B cell (primary cell): ENCODE data around the gene MIDN. TPM values are rescaled to one million over a fixed set of nuclear protein-coding genes. Genes with fewer than 3 reads are reported as not detected.

Source experiments
- ATAC-seq: fragments of 200-7000 bp; cut with Tn5 transposase; one replicate; pipeline ENCODE4 v1.10.0; 2021; ENCODE audit warnings: low read depth, mild to moderate bottlenecking, moderate number of reproducible peaks, moderate library complexity
- CTCF ChIA-PET: fragments of 350-600 bp; sonication (Branson Sonifier 250); formaldehyde crosslinking; loops from one replicate; lab custom pipeline; 2021; ENCODE audit warnings: antibody characterized with exemption, inconsistent platforms; lab: Charles Lee
- POLR2A ChIA-PET: fragments of 350-600 bp; sonication (Branson Sonifier 250); formaldehyde crosslinking; loops from one replicate; lab custom pipeline; 2021; ENCODE audit warnings: antibody characterized with exemption; lab: Charles Lee
- DNase-seq: peaks from one replicate; pipeline ENCODE4 v3.0.0; 2013
- H2AFZ ChIP-seq: 2 replicates; pipeline ENCODE4 v1.6.1; 2012; ENCODE audit warnings: mild to moderate bottlenecking, low read depth, low read length; ENCODE audit not compliant: insufficient read depth, poor library complexity, severe bottlenecking
- H3K27ac ChIP-seq, 2 donors: 1 replicate in 1 of 2; 2 replicates in 1 of 2; pipeline ENCODE4 v1.5.1; 2012 to 2013; ENCODE audit warnings: low read length in 2 of 2, mild to moderate bottlenecking in 2 of 2, moderate library complexity in 1 of 2
- H3K27me3 ChIP-seq, 4 experiments: fragments of 200-600 bp in 1 of 4; sonication (generic) in 1 of 4; replicated peaks in 1 of 4; 1 replicate in 2 of 4; 2 replicates in 2 of 4; pipeline versions ENCODE4 v1.6.1 to v1.7.0; 2013 to 2016; ENCODE audit warnings: low read length in 3 of 4, mild to moderate bottlenecking in 2 of 4, mixed read lengths in 1 of 4, moderate library complexity in 1 of 4; ENCODE audit not compliant: insufficient read depth in 4 of 4, control insufficient read depth in 3 of 4; ENCODE audit errors: control extremely low read depth in 1 of 4
- H3K36me3 ChIP-seq, 2 experiments: replicated peaks in 1 of 2; 1 replicate in 1 of 2; 2 replicates in 1 of 2; pipeline versions ENCODE4 v1.6.1 to v1.7.1; 2013; ENCODE audit warnings: low read length in 1 of 2; ENCODE audit not compliant: insufficient read depth in 2 of 2, control insufficient read depth in 1 of 2; ENCODE audit errors: control extremely low read depth in 1 of 2, extremely low read depth in 1 of 2
- H3K4me1 ChIP-seq, 2 donors: fragments of 200-600 bp in 1 of 2; sonication (generic) in 1 of 2; 1 replicate in 1 of 2; 2 replicates in 1 of 2; pipeline versions ENCODE4 v1.5.1 to v1.6.1; 2013 to 2017; ENCODE audit warnings: low read length in 2 of 2; ENCODE audit not compliant: control insufficient read depth in 2 of 2, insufficient read depth in 2 of 2
- H3K4me2 ChIP-seq: replicated peaks from 2 replicates; pipeline ENCODE3; 2012; ENCODE audit warnings: mild to moderate bottlenecking, low read depth, low read length; ENCODE audit not compliant: poor library complexity, severe bottlenecking
- H3K4me3 ChIP-seq, 5 experiments: fragments of 200-600 bp in 1 of 5; sonication (generic) in 1 of 5; 1 replicate in 3 of 5; 2 replicates in 2 of 5; pipeline versions ENCODE4 v1.5.1 to v1.7.0; 2011 to 2016; ENCODE audit warnings: low read length in 4 of 5, mild to moderate bottlenecking in 4 of 5, low read depth in 2 of 5, control low read depth in 1 of 5, moderate library complexity in 1 of 5; ENCODE audit not compliant: insufficient read depth in 1 of 5; ENCODE audit errors: control extremely low read depth in 1 of 5, extremely low read depth in 1 of 5
- H3K79me2 ChIP-seq: fragments of 200-600 bp; sonication (generic); one replicate; pipeline ENCODE4 v1.6.0; 2016; ENCODE audit warnings: low read length; ENCODE audit not compliant: control insufficient read depth, insufficient read depth
- H3K9ac ChIP-seq: fragments of 200-600 bp; sonication (generic); 2 replicates; pipeline ENCODE4 v1.6.1; 2017; ENCODE audit warnings: mild to moderate bottlenecking, low read length, moderate library complexity
- H3K9me3 ChIP-seq, 3 donors: one replicate each; pipeline versions ENCODE4 v1.6.1 to v1.7.1; 2013; ENCODE audit warnings: low read length in 2 of 3; ENCODE audit not compliant: control insufficient read depth in 2 of 3, insufficient read depth in 1 of 3; ENCODE audit errors: control extremely low read depth in 1 of 3
- H4K20me1 ChIP-seq: 2 replicates; pipeline ENCODE4 v1.6.0; 2012; ENCODE audit warnings: mild to moderate bottlenecking, low read length; ENCODE audit not compliant: insufficient read depth, control insufficient read depth, poor library complexity, severe bottlenecking
- H3K27ac Mint-ChIP-seq: one replicate; pipeline ENCODE4 v1.8.0; 2021; ENCODE audit warnings: mixed read lengths
- H3K27me3 Mint-ChIP-seq: one replicate; pipeline ENCODE4 v1.8.0; 2021; ENCODE audit warnings: mixed read lengths
- H3K4me1 Mint-ChIP-seq: one replicate; pipeline ENCODE4 v1.8.0; 2021; ENCODE audit warnings: mixed read lengths
- H3K4me3 Mint-ChIP-seq: one replicate; pipeline ENCODE4 v1.8.0; 2021; ENCODE audit warnings: mixed read lengths
- H3K9me3 Mint-ChIP-seq: one replicate; pipeline ENCODE4 v1.8.0; 2022; ENCODE audit warnings: mixed read lengths; ENCODE audit not compliant: insufficient read depth
- CTCF ChIP-seq: fragments of 200-600 bp; IDR thresholded peaks from one replicate; pipeline ENCODE4 v1.8.0; 2022; ENCODE audit warnings: antibody characterized with exemption, mild to moderate bottlenecking
- EZH2 ChIP-seq: IDR thresholded peaks from 2 replicates; pipeline ENCODE4 v1.6.1; 2012; ENCODE audit warnings: borderline replicate concordance, low read depth, mild to moderate bottlenecking, moderate library complexity, low read length; ENCODE audit not compliant: insufficient read depth, poor library complexity, severe bottlenecking
- WGBS: methylation state at CpG from one replicate; pipeline ENCODE4 v1.1.5; 2013; ENCODE audit warnings: missing lambda C conversion rate; ENCODE audit not compliant: insufficient coverage; 5-methylcytosine and 5-hydroxymethylcytosine counted together
- intact Hi-C: fragments of 100-400 bp; cut with micrococcal nuclease; formaldehyde crosslinking; loops from one replicate; pipeline ENCODE4 v1.10.0; 2022
- polyA plus RNA-seq: library from polyadenylated mRNA; depleted of rRNA; stranded (reverse); fragments of >200 nt; gene quantifications from 2 replicates; pipeline ENCODE4 v1.2.3, GENCODE V29; 2012
- total RNA-seq, 2 donors: library from RNA; stranded (reverse); fragments of 120-200 nt in 1 of 2; gene quantifications; 1 replicate in 1 of 2; 2 replicates in 1 of 2; pipeline versions ENCODE4 v1.2.3 to v1.2.4, GENCODE V29; 2013 to 2022

MIDN gene
- total and polyA plus RNA-seq, 2 donors (not counting 1 experiment from before 2014, with no cell fraction given): 98.5 to 156 TPM

GRCh38 chr19:1259876-1260748 lies 11.7 kb downstream of the MIDN start:
- Histone ChIP-seq H3K9me3 (no peaks in the 10 kb centered on the region), H3K4me2 (peak overlapping the region; percentile 99), H3K27me3 (no peaks in the 10 kb centered on the region), H3K36me3 (peaks cover 0 to 27% of the 10 kb centered on the region in 2 experiments), H3K79me2 (peaks cover 41% of the 10 kb centered on the region), H3K9ac (peak overlapping the region; percentile 98), H3K4me3 (peak overlapping the region in 4 of 5 experiments; percentile 54 to 81 (median 70)), H3K4me1 (peaks cover 69 to 91% of the 10 kb centered on the region in 2 donors), H4K20me1 (peaks cover 20% of the 10 kb centered on the region), H2AFZ (no peak overlapping the region), H3K27ac (peak overlapping the region; percentile 99 to 100)
- peak; percentile 4 for ATAC-seq
- intact Hi-C loops: loop anchor here (1.0 to 5.0 kb wide), 2 partner anchors 9 to 353 kb away; partner anchors contain the start of gene CIRBP
- TF ChIP-seq EZH2 (no peak), CTCF (no peak)
- CTCF ChIA-PET: interaction anchor here (1.1 to 10.0 kb wide), 3 partner anchors 9 to 16 kb away, joined by 3 to 658 read pairs (median 18); partner anchors contain the start of genes ATP5F1D and CIRBP
- no peaks in the 10 kb centered on the region for H3K27me3 Mint-ChIP-seq
- peak overlapping the region; percentile 97 for H3K4me3 Mint-ChIP-seq
- peak overlapping the region; percentile 99 for H3K27ac Mint-ChIP-seq
- peaks cover 78% of the 10 kb centered on the region for H3K4me1 Mint-ChIP-seq
- DNase-seq: peak; percentile 86
- POLR2A ChIA-PET: interaction anchor here (0.5 to 11.0 kb wide), 7 partner anchors 5 to 999 kb away, joined by 3 to 402 read pairs (median 5); partner anchors contain the start of genes ATP5F1D, CIRBP, FAM174C and WDR18
- no peaks in the 10 kb centered on the region for H3K9me3 Mint-ChIP-seq
- 5% methylated on average over 21 of the region's 33 CpGs for WGBS
